H9 (cell line): ENCODE data around the gene FBXL15. TPM values are rescaled to one million over a fixed set of nuclear protein-coding genes. Genes with fewer than 3 reads are reported as not detected.

Experiments
- DNase-seq: peaks from one replicate; pipeline ENCODE4 v3.0.0-alpha.2; 2017
- H2AFZ ChIP-seq: one replicate; pipeline ENCODE4 v1.6.1; 2013; ENCODE audit warnings: mild to moderate bottlenecking, low read length, control low read depth, moderate library complexity
- H2AK5ac ChIP-seq: 2 replicates; pipeline ENCODE4 v1.6.1; 2013; ENCODE audit warnings: low read length, control low read depth, mixed read lengths; ENCODE audit not compliant: insufficient read length
- H2BK120ac ChIP-seq: one replicate; pipeline ENCODE4 v1.6.1; 2013; ENCODE audit warnings: low read depth, mild to moderate bottlenecking, low read length, control low read depth, inconsistent platforms; ENCODE audit not compliant: poor library complexity, severe bottlenecking
- H2BK12ac ChIP-seq: 2 replicates; pipeline ENCODE4 v1.6.1; 2013; ENCODE audit warnings: low read length, control low read depth, mixed read lengths, low read depth; ENCODE audit not compliant: insufficient read length
- H2BK15ac ChIP-seq: 2 replicates; pipeline ENCODE4 v1.6.1; 2013; ENCODE audit warnings: low read depth, low read length, control low read depth
- H2BK20ac ChIP-seq: one replicate; pipeline ENCODE4 v1.6.1; 2013; ENCODE audit warnings: low read depth, mild to moderate bottlenecking, low read length, control low read depth, inconsistent platforms; ENCODE audit not compliant: poor library complexity, severe bottlenecking
- H2BK5ac ChIP-seq: 2 replicates; pipeline ENCODE4 v1.6.1; 2013; ENCODE audit warnings: low read length, control low read depth, mixed read lengths; ENCODE audit not compliant: insufficient read length
- H3K14ac ChIP-seq: 2 replicates; pipeline ENCODE4 v1.6.1; 2013; ENCODE audit warnings: low read length, control low read depth; ENCODE audit not compliant: insufficient read depth
- H3K18ac ChIP-seq: 2 replicates; pipeline ENCODE4 v1.6.1; 2013; ENCODE audit warnings: low read depth, mild to moderate bottlenecking, mixed read lengths, low read length, control low read depth; ENCODE audit not compliant: insufficient read length
- H3K23ac ChIP-seq: 2 replicates; pipeline ENCODE4 v1.6.1; 2013; ENCODE audit warnings: low read length, control low read depth, mixed read lengths, low read depth; ENCODE audit not compliant: insufficient read length
- H3K23me2 ChIP-seq: 2 replicates; pipeline ENCODE4 v1.6.1; 2013; ENCODE audit warnings: low read depth, mild to moderate bottlenecking, mixed read lengths, low read length, control low read depth; ENCODE audit not compliant: insufficient read length, poor library complexity, severe bottlenecking
- H3K27ac ChIP-seq: 2 replicates; pipeline ENCODE4 v1.5.1; 2013; ENCODE audit warnings: low read length, control low read depth, mixed read lengths, low read depth; ENCODE audit not compliant: insufficient read length
- H3K27me3 ChIP-seq: 2 replicates; pipeline ENCODE4 v1.6.1; 2013; ENCODE audit warnings: low read length, control low read depth, inconsistent platforms; ENCODE audit not compliant: insufficient read depth
- H3K4ac ChIP-seq: 2 replicates; pipeline ENCODE4 v1.6.1; 2013; ENCODE audit warnings: low read depth, mild to moderate bottlenecking, control low read depth, inconsistent platforms, low read length, moderate library complexity
- H3K4me1 ChIP-seq: 2 replicates; pipeline ENCODE4 v1.6.1; 2013; ENCODE audit warnings: low read length, control low read depth, inconsistent platforms; ENCODE audit not compliant: insufficient read depth
- H3K4me2 ChIP-seq: 2 replicates; pipeline ENCODE4 v1.6.1; 2013; ENCODE audit warnings: low read length, control low read depth, mixed read lengths; ENCODE audit not compliant: insufficient read length, insufficient read depth
- H3K56ac ChIP-seq: 2 replicates; pipeline ENCODE4 v1.6.1; 2013; ENCODE audit warnings: low read depth, mild to moderate bottlenecking, mixed read lengths, low read length, control low read depth; ENCODE audit not compliant: insufficient read length
- H3K79me1 ChIP-seq: 2 replicates; pipeline ENCODE4 v1.6.1; 2013; ENCODE audit warnings: low read depth, mild to moderate bottlenecking, moderate library complexity, low read length, control low read depth, inconsistent platforms; ENCODE audit not compliant: insufficient read depth, poor library complexity, severe bottlenecking
- H3K79me2 ChIP-seq: 2 replicates; pipeline ENCODE4 v1.6.1; 2013; ENCODE audit warnings: low read length, control low read depth, inconsistent platforms; ENCODE audit not compliant: insufficient read depth
- H3K9ac ChIP-seq: 2 replicates; pipeline ENCODE4 v1.6.1; 2013; ENCODE audit warnings: low read length, control low read depth, mixed read lengths; ENCODE audit not compliant: insufficient read length; ENCODE audit errors: extremely low read depth
- H3K9me3 ChIP-seq: one replicate; pipeline ENCODE4 v1.6.1; 2013; ENCODE audit warnings: low read depth, low read length, inconsistent platforms; ENCODE audit not compliant: control insufficient read depth
- H3T11ph ChIP-seq: one replicate; pipeline ENCODE4 v1.6.1; 2013; ENCODE audit warnings: mild to moderate bottlenecking, low read length, control low read depth, inconsistent platforms
- H4K20me1 ChIP-seq: one replicate; pipeline ENCODE4 v1.6.1; 2013; ENCODE audit not compliant: control insufficient read depth, insufficient read length, insufficient read depth
- H4K5ac ChIP-seq: 2 replicates; pipeline ENCODE4 v1.6.1; 2013; ENCODE audit warnings: low read depth, mild to moderate bottlenecking, mixed read lengths, low read length, control low read depth; ENCODE audit not compliant: insufficient read length
- H4K8ac ChIP-seq: replicated peaks from 2 replicates; pipeline ENCODE4 v1.6.1; 2013; ENCODE audit warnings: low read length, control low read depth, mixed read lengths, low read depth; ENCODE audit not compliant: insufficient read length
- H4K91ac ChIP-seq: 2 replicates; pipeline ENCODE4 v1.6.1; 2013; ENCODE audit warnings: low read depth, mild to moderate bottlenecking, moderate library complexity, mixed read lengths, low read length, control low read depth; ENCODE audit not compliant: insufficient read length
- H3K27ac Mint-ChIP-seq, 3 experiments: 2 replicates in 2 of 3; 3 replicates in 1 of 3; pipeline ENCODE4 v1.8.0; 2020 to 2021; ENCODE audit warnings: mixed read lengths in 3 of 3, mild to moderate bottlenecking in 1 of 3, moderate library complexity in 1 of 3
- H3K27me3 Mint-ChIP-seq: 2 replicates; pipeline ENCODE4 v1.8.0; 2021; ENCODE audit warnings: low read depth, mild to moderate bottlenecking, moderate library complexity, mixed read lengths
- H3K36me3 Mint-ChIP-seq, 3 experiments: 2 replicates in 2 of 3; 3 replicates in 1 of 3; pipeline ENCODE4 v1.8.0; 2020 to 2021; ENCODE audit warnings: low read depth in 3 of 3, mixed read lengths in 3 of 3; ENCODE audit not compliant: insufficient read depth in 1 of 3
- H3K4me1 Mint-ChIP-seq, 2 experiments: 2 replicates each; pipeline ENCODE4 v1.8.0; 2020; ENCODE audit warnings: mixed read lengths in 2 of 2
- H3K4me3 Mint-ChIP-seq, 2 experiments: 2 replicates in 1 of 2; 3 replicates in 1 of 2; pipeline ENCODE4 v1.8.0; 2020 to 2021; ENCODE audit warnings: mild to moderate bottlenecking in 2 of 2, mixed read lengths in 2 of 2, moderate library complexity in 1 of 2
- H3K9me3 Mint-ChIP-seq, 2 experiments: 2 replicates in 1 of 2; 3 replicates in 1 of 2; pipeline ENCODE4 v1.8.0; 2020; ENCODE audit warnings: mild to moderate bottlenecking in 2 of 2, mixed read lengths in 2 of 2, moderate library complexity in 1 of 2
- WGBS: extraction: QIAGEN DNeasy Blood & Tissue Kit; methylation state at CpG from one replicate; pipeline ENCODE4 v1.1.7; 2013; ENCODE audit warnings: missing lambda C conversion rate, low lambda C conversion rate, mixed read lengths; ENCODE audit not compliant: insufficient read length; ENCODE audit errors: extremely low coverage; 5-methylcytosine and 5-hydroxymethylcytosine counted together
- total RNA-seq: library from RNA; stranded (reverse); gene quantifications from 2 replicates; pipeline ENCODE4 v1.2.1, GENCODE V29; 2021
- TF ChIP-seq, protein P1 (sequence below): fragments of 200-600 bp; sonication (generic); conservative IDR thresholded peaks from 3 replicates; pipeline ENCODE4 v1.8.0; 2021; ENCODE audit warnings: antibody characterized with exemption, mild to moderate bottlenecking

Gene FBXL15
- total RNA-seq, 1 experiment from 2014 or later = 9.1 TPM

DNA sequence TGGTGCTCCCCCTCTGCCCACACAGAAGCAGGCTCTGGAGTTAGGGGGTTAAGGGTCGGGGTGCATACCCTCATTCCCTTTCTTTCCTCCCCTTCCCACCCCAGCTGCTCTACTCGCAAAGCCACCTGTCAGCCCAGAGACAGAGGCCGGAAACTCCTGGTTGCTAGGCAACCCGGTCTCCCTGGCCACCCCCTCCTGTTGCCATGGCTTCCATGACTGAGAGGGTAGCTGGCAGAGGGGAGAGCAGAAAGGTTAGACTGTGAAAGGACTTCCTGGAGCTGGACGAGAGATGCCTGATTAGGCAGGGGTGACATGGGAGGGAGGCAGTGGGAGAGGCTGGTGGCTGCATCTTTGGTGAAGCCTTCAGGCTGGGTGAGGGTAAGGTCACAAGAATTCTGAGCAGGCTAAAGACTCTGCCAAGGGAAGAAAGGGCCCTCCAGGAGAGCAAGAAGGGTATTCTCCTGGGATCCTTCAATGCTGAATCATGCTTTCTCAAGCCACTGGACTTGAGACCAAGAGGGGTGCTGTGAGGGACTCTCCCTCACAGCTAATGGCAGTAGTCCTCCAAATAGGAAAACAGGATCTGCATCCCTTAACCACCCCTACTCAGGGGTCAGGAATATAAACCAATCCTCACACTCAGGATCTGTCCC is 7.5 kb upstream of the FBXL15 start:
- H2BK12ac ChIP-seq = no peak overlapping the region
- no peak overlapping the region for H2BK20ac ChIP-seq
- Mint-ChIP-seq H3K27me3 (peaks cover 75% of the 10 kb centered on the region), H3K4me3 (peak overlapping the region in 1 of 2 experiments; percentile 15; a peak in 2 of 5 replicates), H3K27ac (no peak overlapping the region), H3K4me1 (peaks cover 31 to 56% of the 10 kb centered on the region in 2 experiments), H3K36me3 (peaks cover 0 to 2% (median 2%) of the 10 kb centered on the region in 3 experiments; a peak in 2 of 7 replicates), H3K9me3 (peaks cover 0 to 4% of the 10 kb centered on the region in 2 experiments; a peak in 2 of 5 replicates)
- H3K27ac ChIP-seq = no peak overlapping the region
- H3T11ph ChIP-seq = no peak overlapping the region
- TF ChIP-seq, protein P1, sequence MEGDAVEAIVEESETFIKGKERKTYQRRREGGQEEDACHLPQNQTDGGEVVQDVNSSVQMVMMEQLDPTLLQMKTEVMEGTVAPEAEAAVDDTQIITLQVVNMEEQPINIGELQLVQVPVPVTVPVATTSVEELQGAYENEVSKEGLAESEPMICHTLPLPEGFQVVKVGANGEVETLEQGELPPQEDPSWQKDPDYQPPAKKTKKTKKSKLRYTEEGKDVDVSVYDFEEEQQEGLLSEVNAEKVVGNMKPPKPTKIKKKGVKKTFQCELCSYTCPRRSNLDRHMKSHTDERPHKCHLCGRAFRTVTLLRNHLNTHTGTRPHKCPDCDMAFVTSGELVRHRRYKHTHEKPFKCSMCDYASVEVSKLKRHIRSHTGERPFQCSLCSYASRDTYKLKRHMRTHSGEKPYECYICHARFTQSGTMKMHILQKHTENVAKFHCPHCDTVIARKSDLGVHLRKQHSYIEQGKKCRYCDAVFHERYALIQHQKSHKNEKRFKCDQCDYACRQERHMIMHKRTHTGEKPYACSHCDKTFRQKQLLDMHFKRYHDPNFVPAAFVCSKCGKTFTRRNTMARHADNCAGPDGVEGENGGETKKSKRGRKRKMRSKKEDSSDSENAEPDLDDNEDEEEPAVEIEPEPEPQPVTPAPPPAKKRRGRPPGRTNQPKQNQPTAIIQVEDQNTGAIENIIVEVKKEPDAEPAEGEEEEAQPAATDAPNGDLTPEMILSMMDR = no peak
- WGBS = no CpG with 5 or more reads among the region's 5 CpGs
- H3K4ac ChIP-seq = no peak overlapping the region
- no peak overlapping the region for H4K8ac ChIP-seq
- no peak overlapping the region for H3K4me2 ChIP-seq
- H4K5ac ChIP-seq = no peak overlapping the region
- no peaks in the 10 kb centered on the region for H3K79me1 ChIP-seq
- H3K27me3 ChIP-seq = peaks cover 18% of the 10 kb centered on the region; the same call in 1 of the 2 replicates
- no peak overlapping the region for H2AK5ac ChIP-seq
- peaks cover 5% of the 10 kb centered on the region for H3K23me2 ChIP-seq
- no peak overlapping the region for H2AFZ ChIP-seq
- H2BK5ac ChIP-seq = no peak overlapping the region
- H3K23ac ChIP-seq = no peak overlapping the region
- peaks cover 4% of the 10 kb centered on the region; the same call in 1 of the 2 replicates for H3K4me1 ChIP-seq
- H2BK120ac ChIP-seq = no peak overlapping the region
- no peak overlapping the region for H3K56ac ChIP-seq
- peak; percentile 64 for DNase-seq
- no peak overlapping the region for H3K18ac ChIP-seq
- no peak overlapping the region for H4K91ac ChIP-seq
- H3K79me2 ChIP-seq = no peaks in the 10 kb centered on the region
- no peak overlapping the region for H3K14ac ChIP-seq
- no peak overlapping the region for H2BK15ac ChIP-seq
- no peak overlapping the region for H3K9ac ChIP-seq
- H3K9me3 ChIP-seq = no peaks in the 10 kb centered on the region
- H4K20me1 ChIP-seq = peaks cover 2% of the 10 kb centered on the region
